GM18508 (cell line): ENCODE data around the gene LINC00237.

Experiments
- ATAC-seq: cut with Tn5 transposase; IDR thresholded peaks from one replicate; pipeline ENCODE4 v1.9.1; 2021; ENCODE audit warnings: moderate number of reproducible peaks; ENCODE audit not compliant: insufficient read depth, unreplicated experiment

Gene LINC00237

DNA sequence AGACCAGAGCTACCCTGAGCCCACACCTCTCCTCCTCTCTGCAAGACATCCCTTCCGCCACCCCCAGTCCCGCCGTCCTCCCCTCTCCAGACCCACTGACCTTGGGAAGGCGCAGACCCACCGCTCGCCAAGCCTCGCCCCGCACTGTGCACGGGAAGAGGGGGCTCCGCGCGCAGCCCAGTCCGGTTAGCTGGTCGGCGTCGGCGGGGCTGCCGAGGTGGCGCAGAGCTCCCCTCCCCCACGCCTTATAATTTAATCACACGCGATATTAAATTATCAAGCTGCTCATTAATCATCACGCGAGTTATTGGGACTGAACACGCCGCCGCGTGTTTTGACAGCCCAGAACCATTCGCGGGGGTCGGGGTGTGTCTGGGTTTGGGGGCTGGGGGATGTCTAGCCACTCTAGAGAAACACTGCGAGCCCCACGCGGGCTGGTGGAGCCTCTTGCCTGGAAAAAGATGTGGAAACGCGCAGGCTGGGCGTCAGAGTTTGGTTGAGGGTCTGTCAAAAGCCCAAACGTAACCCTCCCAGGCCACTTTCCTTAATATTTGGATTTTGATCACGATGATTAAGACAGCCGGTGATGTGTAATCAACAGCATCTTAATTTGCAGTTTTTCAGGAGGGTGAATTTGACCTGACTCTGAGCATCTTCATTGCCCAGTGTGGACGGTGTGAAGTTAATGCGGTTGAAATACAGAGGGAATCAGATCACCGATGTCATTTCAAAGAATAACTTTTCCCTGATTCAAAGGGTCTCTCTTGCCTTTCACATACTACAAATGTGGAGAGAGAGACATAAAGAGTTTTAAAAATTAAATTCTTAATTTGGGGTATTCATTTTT is at the start of gene LINC00237:
TSS of gene LINC00237 (minus strand) at position 188 of the 847 bp plus-strand sequence.
- no peak for ATAC-seq

- no peak for ATAC-seq
Observed at GRCh38 chr20:21155268-21155667, 49.1 kb upstream of the LINC00237 start.

GRCh38 chr20:21154692-21155091 is 48.5 kb upstream of the LINC00237 start:
- ATAC-seq, result no peak

DNA sequence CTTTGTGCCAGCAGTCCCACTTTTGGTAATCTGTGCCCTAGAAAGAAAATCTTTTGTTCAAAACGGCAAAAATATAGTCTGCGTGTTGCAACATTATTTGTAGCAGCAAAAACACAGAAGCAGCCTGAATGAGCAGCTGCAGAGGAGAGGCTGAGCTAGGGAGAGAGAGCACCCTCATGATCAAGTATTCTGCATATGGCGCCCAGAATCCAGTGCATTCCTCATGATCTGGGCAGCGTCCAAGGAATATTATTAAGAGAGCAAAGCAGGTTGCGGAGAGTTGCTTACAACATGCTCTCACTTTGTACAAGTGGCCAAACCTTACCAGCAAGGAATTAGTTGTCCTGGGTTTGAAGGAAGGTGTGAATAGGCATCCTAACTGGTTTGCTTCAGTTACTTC is 45.6 kb upstream of the LINC00237 start:
- ATAC-seq, result no peak

DNA sequence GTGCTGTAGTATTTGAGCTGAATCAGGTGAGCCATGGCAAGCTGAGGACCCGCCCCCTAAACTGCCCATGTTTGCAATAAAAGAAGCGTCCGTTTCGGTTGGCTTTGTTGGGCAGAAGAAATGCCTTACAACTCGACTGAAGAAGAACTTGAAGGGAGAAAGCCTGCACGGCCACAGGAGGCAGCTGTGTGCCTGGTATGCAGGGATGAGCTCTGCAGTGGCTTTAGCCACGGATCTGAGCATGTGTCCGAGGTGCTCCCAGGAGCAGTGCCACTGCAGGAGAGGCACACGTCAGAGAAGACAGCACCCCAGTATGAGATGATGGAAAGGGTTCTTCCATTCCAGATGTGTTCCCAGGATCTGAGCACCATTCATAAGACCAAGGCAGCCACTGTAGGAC is 43.2 kb upstream of the LINC00237 start:
- ATAC-seq, result no peak

DNA sequence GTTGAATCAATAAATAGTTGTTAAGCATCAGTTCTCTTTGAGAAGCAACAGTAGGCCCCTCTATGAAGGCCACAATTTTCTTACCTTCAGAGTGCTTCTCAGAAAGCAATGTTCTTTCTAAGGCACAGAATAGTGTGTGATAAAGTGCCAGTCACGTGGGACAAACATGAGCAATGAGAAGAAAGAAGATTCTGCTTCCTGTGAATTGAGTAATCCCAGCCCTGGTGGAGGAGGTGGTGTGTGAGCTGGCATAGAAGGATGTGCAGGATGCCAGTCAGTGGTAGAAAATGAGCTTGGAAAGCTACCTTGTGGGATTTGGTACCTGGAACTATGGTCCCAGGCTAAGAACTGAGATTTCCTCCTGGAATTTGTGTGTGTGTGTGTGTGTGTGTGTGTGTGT is 41.4 kb upstream of the LINC00237 start:
- no peak for ATAC-seq

GRCh38 chr20:21146215-21146614 is 40.1 kb upstream of the LINC00237 start:
- ATAC-seq, result no peak

DNA sequence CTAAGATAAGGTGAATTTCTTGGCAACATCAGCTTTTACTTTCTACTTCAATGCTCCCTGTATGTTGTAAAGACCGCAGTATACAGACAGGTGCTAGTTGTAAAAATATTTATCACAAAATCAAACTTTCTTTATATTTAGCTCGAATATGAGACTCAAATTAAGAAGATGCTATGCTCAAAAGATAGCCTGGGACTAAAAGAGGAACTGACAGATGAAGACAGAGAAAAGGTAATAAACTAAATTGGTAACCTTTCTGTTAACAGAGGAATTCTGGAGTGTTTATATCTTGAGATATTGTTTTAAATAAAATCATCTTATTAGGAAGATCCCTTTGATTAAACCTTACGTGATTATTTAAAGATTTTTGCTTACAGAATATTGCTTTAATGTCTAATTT is 39.3 kb upstream of the LINC00237 start:
- ATAC-seq, result no peak

- ATAC-seq, result no peak
Observed at GRCh38 chr20:21143194-21143890, 37.2 kb upstream of the LINC00237 start.

DNA sequence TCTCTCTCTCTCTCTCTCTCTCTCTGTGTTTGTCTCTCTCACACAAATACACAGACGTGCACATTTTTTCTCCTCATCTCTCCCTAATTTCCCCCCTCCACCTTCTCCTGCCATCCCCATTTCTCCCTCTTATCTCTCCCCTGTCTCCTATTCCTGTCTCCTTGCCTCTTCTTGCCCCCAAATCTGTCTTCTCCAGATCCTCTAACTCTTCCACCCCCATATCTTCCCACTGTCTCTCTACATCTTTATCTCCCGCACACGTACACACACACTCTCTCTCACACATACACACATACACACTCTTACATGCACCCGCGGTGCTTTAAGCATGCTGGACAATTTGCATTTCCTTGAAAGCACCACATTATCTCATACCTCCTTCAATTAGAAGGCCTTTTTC is 35.7 kb upstream of the LINC00237 start:
- no peak for ATAC-seq

- ATAC-seq, result no peak
Observed at GRCh38 chr20:21139881-21140566, 33.9 kb upstream of the LINC00237 start.

- ATAC-seq, result no peak
Observed at GRCh38 chr20:21137078-21137477, 30.9 kb upstream of the LINC00237 start.

DNA sequence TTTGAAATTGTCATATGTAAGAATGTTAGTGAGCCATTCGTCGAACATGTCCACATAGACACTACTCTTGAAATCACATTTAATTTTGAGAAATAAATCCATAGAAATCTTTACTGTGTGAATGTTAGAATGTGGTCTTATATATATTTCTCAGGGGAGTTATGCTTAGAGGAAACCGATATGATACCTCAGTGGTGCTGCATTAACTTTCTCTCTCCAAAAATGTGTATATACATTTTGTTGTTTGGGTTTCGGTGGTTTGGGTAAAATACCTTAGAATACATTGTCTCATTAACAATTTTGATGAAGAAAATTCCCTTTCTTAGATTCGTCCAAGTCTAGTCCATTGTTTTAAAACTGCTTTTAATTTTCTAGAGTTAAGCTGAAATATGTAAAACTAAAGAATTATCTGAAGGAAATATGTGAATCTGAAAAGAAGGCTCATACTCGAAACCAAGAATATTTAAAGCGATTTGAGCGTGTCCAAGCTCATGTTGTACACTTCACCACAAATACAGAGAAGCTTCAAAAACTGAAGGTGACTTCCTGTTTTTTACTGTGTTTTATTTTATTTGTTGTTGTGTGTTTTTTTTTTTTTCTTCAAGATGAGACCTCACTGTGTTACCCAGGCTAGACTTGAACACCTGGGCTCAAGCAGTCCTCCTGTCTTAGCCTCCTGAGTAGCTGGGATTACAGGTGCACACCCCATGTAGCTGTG is 30.0 kb upstream of the LINC00237 start:
- ATAC-seq, result no peak

GRCh38 chr20:21134883-21135493 is 28.8 kb upstream of the LINC00237 start:
- ATAC-seq, result no peak

GRCh38 chr20:21133917-21134622 is 27.9 kb upstream of the LINC00237 start:
- ATAC-seq, result no peak

GRCh38 chr20:21133404-21133803 is 27.2 kb upstream of the LINC00237 start:
- no peak for ATAC-seq

DNA sequence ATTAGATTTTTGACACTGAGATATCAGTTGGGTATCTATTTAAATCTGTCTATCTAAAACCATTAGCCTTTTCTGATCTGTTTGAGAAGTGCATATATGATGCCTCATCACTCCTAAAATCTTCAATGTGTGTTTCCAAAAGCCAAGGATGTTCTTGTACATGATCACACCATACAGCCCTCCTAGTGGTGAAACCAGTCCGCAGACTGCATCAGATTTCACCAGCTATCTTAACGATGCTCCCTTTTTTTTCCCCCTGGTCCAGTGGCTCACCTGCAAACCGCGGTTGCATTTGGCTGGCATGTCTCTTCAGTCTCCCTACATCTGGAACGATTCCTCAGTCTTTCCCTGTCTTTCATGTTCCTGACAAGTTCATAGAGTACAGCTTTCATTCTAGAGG is 23.7 kb upstream of the LINC00237 start:
- ATAC-seq, result no peak

GRCh38 chr20:21127201-21127981 is 21.2 kb upstream of the LINC00237 start:
- no peak for ATAC-seq

- no peak for ATAC-seq
Observed at GRCh38 chr20:21126581-21126870, 20.4 kb upstream of the LINC00237 start.
